HEK293 (cell line): ENCODE measurements around the gene NFATC2IP.

Experiments used
- CTCF ChIA-PET: fragments of 350-600 bp; formaldehyde crosslinking; extraction: SDS; loops from one replicate; lab custom pipeline; 2021; ENCODE audit warnings: antibody characterized with exemption; lab: Yijun Ruan, JAX
- POLR2A ChIA-PET: fragments of 300-600 bp; formaldehyde crosslinking; extraction: SDS; loops from one replicate; lab custom pipeline; 2020; ENCODE audit warnings: antibody characterized with exemption, inconsistent platforms; lab: Yijun Ruan, JAX
- H3K27ac ChIP-seq: fragments of 200-500 bp; sonication (Bioruptor generic); 2 replicates; pipeline ENCODE4 v1.5.1; 2014; ENCODE audit warnings: low read depth, low read length, control low read depth, inconsistent platforms; ENCODE audit errors: extremely low read depth
- H3K36me3 ChIP-seq, 2 experiments: fragments of 200-500 bp in 1 of 2; sonication (Bioruptor generic) in 1 of 2; 1 replicate in 1 of 2; 2 replicates in 1 of 2; pipeline ENCODE4 v1.5.1; 2014 to 2017; ENCODE audit warnings: inconsistent platforms in 2 of 2, low read length in 2 of 2; ENCODE audit not compliant: control insufficient read depth in 2 of 2, insufficient read depth in 1 of 2
- H3K4me1 ChIP-seq: fragments of 200-500 bp; sonication (Bioruptor generic); 2 replicates; pipeline ENCODE4 v1.5.1; 2014; ENCODE audit warnings: mild to moderate bottlenecking, low read length, inconsistent platforms; ENCODE audit not compliant: control insufficient read depth, insufficient read depth
- H3K4me3 ChIP-seq: 2 replicates; pipeline ENCODE4 v1.5.1; 2011; ENCODE audit warnings: low read depth, mild to moderate bottlenecking, control low read depth, low read length, moderate library complexity
- H3K9me3 ChIP-seq: fragments of 200-500 bp; sonication (Bioruptor generic); 2 replicates; pipeline ENCODE4 v1.5.1; 2014; ENCODE audit warnings: low read depth, low read length, inconsistent platforms; ENCODE audit not compliant: control insufficient read depth, insufficient read depth
- ELK4 ChIP-seq: IDR thresholded peaks from 2 replicates; pipeline ENCODE4 v1.6.1; 2011; ENCODE audit warnings: mild to moderate bottlenecking, low read depth, low read length, borderline replicate concordance
- KLF7 ChIP-seq: fragments of 450-650 bp; formaldehyde crosslinking; IDR thresholded peaks from 2 replicates; pipeline ENCODE4 v1.5.1; 2016; ENCODE audit warnings: missing biosample characterization, missing genetic modification characterization, borderline replicate concordance
- PRDM10 ChIP-seq: fragments of 450-650 bp; formaldehyde crosslinking; IDR thresholded peaks from 2 replicates; pipeline ENCODE4 v1.5.1; 2016; ENCODE audit warnings: missing biosample characterization, missing genetic modification characterization
- REST ChIP-seq: fragments of 450-650 bp; formaldehyde crosslinking; IDR thresholded peaks from 2 replicates; pipeline ENCODE4 v1.5.1; 2016; ENCODE audit warnings: missing biosample characterization, missing genetic modification characterization
- TRIM28 ChIP-seq: IDR thresholded peaks from 2 replicates; pipeline ENCODE4 v1.6.1; 2011; ENCODE audit warnings: low read length, control low read depth, borderline replicate concordance
- YY2 ChIP-seq: fragments of 450-650 bp; formaldehyde crosslinking; IDR thresholded peaks from 2 replicates; pipeline ENCODE4 v1.5.1; 2016; ENCODE audit warnings: missing biosample characterization, missing genetic modification characterization
- ZBTB20 ChIP-seq: fragments of 450-650 bp; formaldehyde crosslinking; IDR thresholded peaks from 2 replicates; pipeline ENCODE4 v1.5.1; 2016; ENCODE audit warnings: missing biosample characterization, missing genetic modification characterization
- ZFP3 ChIP-seq: fragments of 450-650 bp; formaldehyde crosslinking; IDR thresholded peaks from 2 replicates; pipeline ENCODE4 v1.5.1; 2016; ENCODE audit warnings: low read depth, missing biosample characterization, missing genetic modification characterization
- ZFP69B ChIP-seq: fragments of 450-650 bp; formaldehyde crosslinking; IDR thresholded peaks from 2 replicates; pipeline ENCODE4 v1.5.1; 2016; ENCODE audit warnings: missing biosample characterization, missing genetic modification characterization
- ZNF132 ChIP-seq: fragments of 450-650 bp; formaldehyde crosslinking; IDR thresholded peaks from 2 replicates; pipeline ENCODE4 v1.5.1; 2017; ENCODE audit warnings: missing biosample characterization, missing genetic modification characterization, borderline replicate concordance
- ZNF214 ChIP-seq: fragments of 450-650 bp; formaldehyde crosslinking; IDR thresholded peaks from 2 replicates; pipeline ENCODE4 v1.5.1; 2017; ENCODE audit warnings: missing biosample characterization, mild to moderate bottlenecking, missing genetic modification characterization, borderline replicate concordance
- ZNF24 ChIP-seq: fragments of 450-650 bp; formaldehyde crosslinking; IDR thresholded peaks from 2 replicates; pipeline ENCODE4 v1.5.1; 2016; ENCODE audit warnings: missing biosample characterization, missing genetic modification characterization
- ZNF280C ChIP-seq: fragments of 450-650 bp; formaldehyde crosslinking; IDR thresholded peaks from 2 replicates; pipeline ENCODE4 v1.5.1; 2016; ENCODE audit warnings: missing biosample characterization, missing genetic modification characterization
- ZNF311 ChIP-seq: fragments of 450-650 bp; formaldehyde crosslinking; IDR thresholded peaks from 2 replicates; pipeline ENCODE4 v1.5.1; 2017; ENCODE audit warnings: missing biosample characterization, missing genetic modification characterization, borderline replicate concordance
- ZNF350 ChIP-seq: fragments of 450-650 bp; formaldehyde crosslinking; IDR thresholded peaks from 2 replicates; pipeline ENCODE4 v1.5.0; 2017; ENCODE audit warnings: missing biosample characterization, mild to moderate bottlenecking, missing genetic modification characterization
- ZNF510 ChIP-seq: fragments of 450-650 bp; formaldehyde crosslinking; IDR thresholded peaks from 2 replicates; pipeline ENCODE4 v1.5.1; 2018; ENCODE audit warnings: mild to moderate bottlenecking, missing genetic modification characterization, missing biosample characterization; ENCODE audit not compliant: insufficient replicate concordance
- ZNF585B ChIP-seq: fragments of 450-650 bp; formaldehyde crosslinking; IDR thresholded peaks from 2 replicates; pipeline ENCODE4 v1.5.1; 2016; ENCODE audit warnings: missing biosample characterization, missing genetic modification characterization
- ZNF600 ChIP-seq: fragments of 450-650 bp; formaldehyde crosslinking; IDR thresholded peaks from 2 replicates; pipeline ENCODE4 v1.5.1; 2016; ENCODE audit warnings: missing biosample characterization, missing genetic modification characterization
- ZNF623 ChIP-seq: fragments of 450-650 bp; formaldehyde crosslinking; IDR thresholded peaks from 2 replicates; pipeline ENCODE4 v1.5.1; 2016; ENCODE audit warnings: missing biosample characterization, missing genetic modification characterization
- ZNF701 ChIP-seq: fragments of 450-650 bp; formaldehyde crosslinking; IDR thresholded peaks from 2 replicates; pipeline ENCODE4 v1.5.1; 2016; ENCODE audit warnings: missing biosample characterization, missing genetic modification characterization
- ZNF776 ChIP-seq: fragments of 450-650 bp; formaldehyde crosslinking; IDR thresholded peaks from 2 replicates; pipeline ENCODE4 v1.5.0; 2017; ENCODE audit warnings: missing biosample characterization, missing genetic modification characterization, borderline replicate concordance
- ZNF843 ChIP-seq: fragments of 450-650 bp; formaldehyde crosslinking; IDR thresholded peaks from 2 replicates; pipeline ENCODE4 v1.5.1; 2016; ENCODE audit warnings: missing biosample characterization, missing genetic modification characterization

NFATC2IP gene

GRCh38 chr16:28905800-28906372, 44.9 kb upstream of the NFATC2IP start:
- Histone ChIP-seq H3K27ac (no peak overlapping the region), H3K4me1 (no peaks in the 10 kb centered on the region)
- TF ChIP-seq ZNF311 (tag by site-specific recombination) (no peak), KLF7 (no peak), ZNF132 (tag by site-specific recombination) (no peak), ZNF585B (tag by site-specific recombination) (no peak), ELK4 (no peak), ZFP3 (tag by site-specific recombination) (no peak), ZNF510 (tag by site-specific recombination) (no peak), ZNF24 (no peak), ZNF280C (tag by site-specific recombination) (no peak), ZNF776 (tag by site-specific recombination) (no peak), ZNF214 (tag by site-specific recombination) (no peak)
- TF ChIP-seq, all 188 proteins: peak for 0
- Histone ChIP-seq H3K36me3 (peaks cover 0 to 9% of the 10 kb centered on the region in 2 experiments; a peak in 2 of 3 replicates), H3K4me3 (no peak overlapping the region), H3K9me3 (no peaks in the 10 kb centered on the region)
- CTCF ChIA-PET, result interaction anchor here (1.0 kb wide), 1 partner anchor 39 kb away, joined by 3 read pairs; no protein-coding TSS in a partner anchor
- POLR2A ChIA-PET, result no interaction called here

- H3K9me3 ChIP-seq, result no peaks in the 10 kb centered on the region
- POLR2A ChIA-PET, result no interaction called here
- CTCF ChIA-PET, result interaction anchor here (0.6 kb wide), 1 partner anchor 35 kb away, joined by 3 read pairs; no protein-coding TSS in a partner anchor
- no peak overlapping the region for H3K27ac ChIP-seq
- H3K4me1 ChIP-seq, result no peaks in the 10 kb centered on the region
- H3K36me3 ChIP-seq, result peaks cover 0 to 9% of the 10 kb centered on the region in 2 experiments; a peak in 2 of 3 replicates
- H3K4me3 ChIP-seq, result no peak overlapping the region
- TF ChIP-seq TRIM28 (no peak), PRDM10 (tag by site-specific recombination) (no peak), YY2 (tag by site-specific recombination) (no peak), ZNF600 (tag by site-specific recombination) (peak; percentile 55; the same call in 1 of the 2 replicates), ZNF701 (tag by site-specific recombination) (no peak), REST (tag by site-specific recombination) (no peak), ZNF776 (tag by site-specific recombination) (no peak), ZFP69B (no peak), ZBTB20 (tag by site-specific recombination) (no peak), ZNF350 (no peak), ZNF623 (tag by site-specific recombination) (no peak), KLF7 (no peak), ZNF843 (no peak)
Measured at GRCh38 chr16:28910086-28911031, 40.4 kb upstream of the NFATC2IP start.
